SK-N-SH (cell line): ENCODE data around the gene ADCY9.

Source experiments
- CTCF ChIP-seq: fragments of 200-600 bp; sonication (generic); IDR thresholded peaks from 2 replicates; pipeline ENCODE4 v1.6.1; 2017; ENCODE audit warnings: antibody characterized with exemption, mild to moderate bottlenecking, moderate library complexity
- RXRA ChIP-seq: IDR thresholded peaks from 2 replicates; pipeline ENCODE4 v1.4.0; 2012; ENCODE audit warnings: low read depth, mild to moderate bottlenecking, borderline replicate concordance
- TAF1 ChIP-seq: IDR thresholded peaks from 2 replicates; pipeline ENCODE4 v1.6.1; 2012; ENCODE audit warnings: low read depth, mild to moderate bottlenecking, low read length, moderate library complexity, borderline replicate concordance
- USF2 ChIP-seq: fragments of 150-350 bp; IDR thresholded peaks from 2 replicates; pipeline ENCODE4 v1.6.1; 2017; ENCODE audit warnings: antibody characterized with exemption, low read length, low read depth, borderline replicate concordance

- TF ChIP-seq CTCF (no peak), USF2 (no peak), TAF1 (no peak), RXRA (no peak)
Observed at GRCh38 chr16:4096509-4096908, 19.7 kb downstream of the ADCY9 start.
